Measurements from ENCODE around the gene FLNC. TPM values are rescaled to one million over a fixed set of nuclear protein-coding genes. Genes with fewer than 3 reads are reported as not detected.
A peak's percentile ranks its signal among the peaks of the same experiment; 100 is the strongest.

Gene FLNC
- total RNA-seq, 2 experiments from 2014 or later: 0.14 to 0.16 TPM

- no peak for TF ChIP-seq CTCF (IDR thresholded peaks at IDR 0.05)
- DNase-seq (no peak), ATAC-seq (no peak)
- no peak overlapping the region for H3K27ac Mint-ChIP-seq
- peaks cover 4% of the 10 kb centered on the region for H3K4me1 Mint-ChIP-seq (ENCODE audit: low read depth)
- intact Hi-C loops (cut with micrococcal nuclease): no loop called here
- CTCF ChIA-PET: interaction anchor here (0.8 to 1.9 kb wide), 4 partner anchors 9 to 98 kb away, joined by 3 to 9 read pairs (median 4); partner anchors contain the start of gene ATP6V1F
- H3K4me3 Mint-ChIP-seq: no peak overlapping the region
- H3K27me3 Mint-ChIP-seq: peaks cover 4% of the 10 kb centered on the region
- no peaks in the 10 kb centered on the region for H3K9me3 Mint-ChIP-seq
- H3K36me3 Mint-ChIP-seq (ENCODE audit: low read depth): no peaks in the 10 kb centered on the region
- POLR2A ChIA-PET: interaction anchor here (0.7 kb wide), 1 partner anchor 23 kb away, joined by 3 read pairs; no protein-coding TSS in a partner anchor
Observed at GRCh38 chr7:128785738-128786137, 44.5 kb upstream of the FLNC start.

- Mint-ChIP-seq H3K4me1 (ENCODE audit: low read depth) (peaks cover 8% of the 10 kb centered on the region), H3K27ac (no peak overlapping the region), H3K4me3 (no peak overlapping the region), H3K27me3 (peaks cover 4% of the 10 kb centered on the region), H3K9me3 (no peaks in the 10 kb centered on the region), H3K36me3 (ENCODE audit: low read depth) (no peaks in the 10 kb centered on the region)
- no peak for DNase-seq
- no peak for ATAC-seq
- no peak for TF ChIP-seq CTCF (IDR thresholded peaks at IDR 0.05)
- intact Hi-C loops (cut with micrococcal nuclease): no loop called here
- CTCF ChIA-PET: no interaction called here
- POLR2A ChIA-PET: interaction anchor here (1.0 kb wide), 1 partner anchor 13 kb away, joined by 4 read pairs; no protein-coding TSS in a partner anchor
Observed at GRCh38 chr7:128788446-128789412, 41.5 kb upstream of the FLNC start.

GRCh38 chr7:128790315-128791041 is 39.7 kb upstream of the FLNC start:
- Mint-ChIP-seq H3K4me3 (peak overlapping the region; percentile 80), H3K9me3 (no peaks in the 10 kb centered on the region), H3K36me3 (ENCODE audit: low read depth) (no peaks in the 10 kb centered on the region), H3K27me3 (peaks cover 4% of the 10 kb centered on the region), H3K4me1 (ENCODE audit: low read depth) (peaks cover 8% of the 10 kb centered on the region), H3K27ac (no peak overlapping the region)
- no peak for TF ChIP-seq CTCF (IDR thresholded peaks at IDR 0.05)
- POLR2A ChIA-PET: no interaction called here
- no peak for DNase-seq
- ATAC-seq: peak; percentile 14
- CTCF ChIA-PET: no interaction called here
- intact Hi-C loops (cut with micrococcal nuclease): no loop called here

GRCh38 chr7:128791121-128791971 is 38.9 kb upstream of the FLNC start, which contains the start of gene CCDC136:
Gene CCDC136 (plus strand): TSS chr7:128791968. CDS start chr7:128792412, 444 bp downstream.
- peak; percentile 91 for ATAC-seq
- H3K27ac Mint-ChIP-seq: no peak within 1 kb of the TSS
- H3K36me3 Mint-ChIP-seq (ENCODE audit: low read depth): no peaks in the 10 kb centered on the region
- peak within 1 kb of the TSS; percentile 80 for H3K4me3 Mint-ChIP-seq
- intact Hi-C loops (cut with micrococcal nuclease): no loop called here
- H3K27me3 Mint-ChIP-seq: peaks cover 4% of the 10 kb centered on the region
- ChIA-PET POLR2A (no interaction called here), CTCF (interaction anchor here (0.8 to 2.0 kb wide), 2 partner anchors 40 to 71 kb away, joined by 3 to 4 read pairs; partner anchors contain the start of gene ATP6V1F)
- no peak for TF ChIP-seq CTCF (IDR thresholded peaks at IDR 0.05)
- H3K4me1 Mint-ChIP-seq (ENCODE audit: low read depth): peaks cover 8% of the 10 kb centered on the region
- H3K9me3 Mint-ChIP-seq: no peaks in the 10 kb centered on the region
- DNase-seq: peak; percentile 79
